CD4-positive, alpha-beta T cell treated with Interleukin-1 beta for 1 hour (primary cell): ENCODE data around the gene ZNF726.
"Not testable (repeated sequence)": the region's sequence is repeated elsewhere in the genome, so short reads cannot be mapped to it uniquely, and the experiment has no call there.

Source experiments
- DNase-seq, 2 donors: peaks; one replicate each; pipeline ENCODE4 v3.0.0-alpha.2; 2020 to 2022

ZNF726 gene

GRCh38 chr19:23946569-23946968 is 31.9 kb downstream of the ZNF726 start:
- no peak for DNase-seq

GRCh38 chr19:23949611-23950010 is 34.9 kb downstream of the ZNF726 start:
- DNase-seq, result no peak

GRCh38 chr19:23956051-23956450 is 41.4 kb downstream of the ZNF726 start:
- DNase-seq, result no peak

GRCh38 chr19:23957660-23958281 is 43.1 kb downstream of the ZNF726 start:
- no peak for DNase-seq

GRCh38 chr19:23963396-23963795 is 48.7 kb downstream of the ZNF726 start:
- not testable (repeated sequence) for DNase-seq

GRCh38 chr19:23963881-23964280 is 49.2 kb downstream of the ZNF726 start:
- not testable (repeated sequence) for DNase-seq

- DNase-seq, result not testable (repeated sequence)
Observed at GRCh38 chr19:23964334-23964733, 49.6 kb downstream of the ZNF726 start.

- no peak for DNase-seq
Observed at GRCh38 chr19:23969630-23970029, 54.9 kb downstream of the ZNF726 start.

- no peak for DNase-seq
Observed at GRCh38 chr19:23971598-23971997, 56.9 kb downstream of the ZNF726 start.

- DNase-seq, result no peak
Observed at GRCh38 chr19:23972161-23972560, 57.5 kb downstream of the ZNF726 start.

- DNase-seq, result no peak
Observed at GRCh38 chr19:23974941-23975340, 60.3 kb downstream of the ZNF726 start.

GRCh38 chr19:23976631-23977030 is 61.9 kb downstream of the ZNF726 start:
- DNase-seq, result not testable (repeated sequence)

GRCh38 chr19:23977256-23977655 is 62.6 kb downstream of the ZNF726 start:
- not testable (repeated sequence) for DNase-seq

- DNase-seq, result no peak
Observed at GRCh38 chr19:23978068-23978467, 63.4 kb downstream of the ZNF726 start.

GRCh38 chr19:23980805-23981204 is 66.1 kb downstream of the ZNF726 start:
- no peak for DNase-seq

GRCh38 chr19:23981863-23982262 is 67.2 kb downstream of the ZNF726 start:
- DNase-seq, result no peak

GRCh38 chr19:23983406-23983805 is 68.7 kb downstream of the ZNF726 start:
- DNase-seq, result no peak
